Smooth muscle cell (in vitro differentiated cells): Measurements from ENCODE around the gene RGS7. TPM values are rescaled to one million over a fixed set of nuclear protein-coding genes. Genes with fewer than 3 reads are reported as not detected.

Experiments used
- DNase-seq: peaks from one replicate; lab custom pipeline; 2025; ENCODE audit not compliant: unreplicated experiment; lab: John Stamatoyannopoulos, UW
- H2AFZ ChIP-seq: fragments of 200-600 bp; sonication (generic); 2 replicates; pipeline ENCODE4 v1.6.0; 2016; ENCODE audit warnings: antibody characterized with exemption, low read depth, mild to moderate bottlenecking
- H3F3A ChIP-seq: fragments of 200-600 bp; sonication (generic); 2 replicates; pipeline ENCODE4 v1.6.0; 2017; ENCODE audit warnings: antibody characterized with exemption, low read depth
- H3K27ac ChIP-seq: fragments of 200-600 bp; sonication (generic); 2 replicates; pipeline ENCODE4 v1.5.1; 2016; ENCODE audit warnings: low read depth, mild to moderate bottlenecking
- H3K27me3 ChIP-seq: fragments of 200-600 bp; sonication (generic); 2 replicates; pipeline ENCODE4 v1.6.1; 2016; ENCODE audit warnings: low read depth, mild to moderate bottlenecking
- H3K36me3 ChIP-seq: fragments of 200-600 bp; sonication (generic); 2 replicates; pipeline ENCODE4 v1.5.1; 2016; ENCODE audit warnings: low read depth
- H3K4me1 ChIP-seq: fragments of 200-600 bp; sonication (generic); 2 replicates; pipeline ENCODE4 v1.5.1; 2016; ENCODE audit warnings: low read depth
- H3K4me2 ChIP-seq: fragments of 200-600 bp; sonication (generic); 2 replicates; pipeline ENCODE4 v1.6.0; 2016; ENCODE audit warnings: mild to moderate bottlenecking
- H3K4me3 ChIP-seq: fragments of 200-600 bp; sonication (generic); 2 replicates; pipeline ENCODE4 v1.5.1; 2016; ENCODE audit warnings: mild to moderate bottlenecking
- H3K79me2 ChIP-seq: fragments of 200-600 bp; sonication (generic); 2 replicates; pipeline ENCODE4 v1.6.0; 2016; ENCODE audit warnings: low read depth, mild to moderate bottlenecking
- H3K9ac ChIP-seq: fragments of 200-600 bp; sonication (generic); 2 replicates; pipeline ENCODE4 v1.6.0; 2016; ENCODE audit warnings: low read depth
- H3K9me3 ChIP-seq: fragments of 200-600 bp; sonication (generic); replicated peaks from 2 replicates; pipeline ENCODE4 v1.5.1; 2016; ENCODE audit warnings: low read depth
- H4K20me1 ChIP-seq: fragments of 200-600 bp; sonication (generic); 2 replicates; pipeline ENCODE4 v1.6.0; 2016; ENCODE audit warnings: low read depth
- CTCF ChIP-seq: fragments of 200-600 bp; sonication (generic); IDR thresholded peaks from 2 replicates; pipeline ENCODE4 v1.5.1; 2017; ENCODE audit warnings: borderline replicate concordance, mild to moderate bottlenecking, antibody characterized with exemption; ENCODE audit not compliant: insufficient read depth, poor library complexity, severe bottlenecking
- WGBS: methylation state at CpG from one replicate; pipeline ENCODE4 v1.1.7; 2016; ENCODE audit warnings: low lambda C conversion rate; 5-methylcytosine and 5-hydroxymethylcytosine counted together
- polyA plus RNA-seq: library from polyadenylated mRNA; unstranded; fragments of >200 nt; fragmentation: Nextera tagmentation; extraction: Ambion mirVana; gene quantifications from 2 replicates; pipeline ENCODE4 v1.2.1, GENCODE V29; 2016
- total RNA-seq: library from RNA; depleted of rRNA; stranded (reverse); fragments of >200 nt; gene quantifications from 2 replicates; pipeline ENCODE4 v1.2.3, GENCODE V29; 2014

RGS7 gene
- total and polyA plus RNA-seq, 2 experiments from 2014 or later: 0.16 TPM; not detected in 1

- WGBS: 86% methylated on average over 3 of the region's 3 CpGs
- H3K4me3 ChIP-seq: no peak overlapping the region
- no peak overlapping the region for H3K9ac ChIP-seq
- DNase-seq: no peak
- H4K20me1 ChIP-seq: no peaks in the 10 kb centered on the region
- H3K4me1 ChIP-seq: no peaks in the 10 kb centered on the region
- H3K27ac ChIP-seq: no peak overlapping the region
- H2AFZ ChIP-seq: no peak overlapping the region
- peaks cover 4% of the 10 kb centered on the region for H3K27me3 ChIP-seq
- H3K4me2 ChIP-seq: no peak overlapping the region
- TF ChIP-seq CTCF: no peak
- H3K9me3 ChIP-seq: no peaks in the 10 kb centered on the region
- no peaks in the 10 kb centered on the region for H3K79me2 ChIP-seq
- no peaks in the 10 kb centered on the region for H3K36me3 ChIP-seq
- H3F3A ChIP-seq: no peaks in the 10 kb centered on the region
Observed at GRCh38 chr1:241331328-241332036, 25.5 kb downstream of the RGS7 start.

GRCh38 chr1:241330619-241331327 lies 26.2 kb downstream of the RGS7 start:
- no peak for DNase-seq
- TF ChIP-seq CTCF: no peak
- no peak overlapping the region for H3K4me3 ChIP-seq
- H3K9me3 ChIP-seq: no peaks in the 10 kb centered on the region
- H3K79me2 ChIP-seq: no peaks in the 10 kb centered on the region
- no peaks in the 10 kb centered on the region for H4K20me1 ChIP-seq
- no peaks in the 10 kb centered on the region for H3K4me1 ChIP-seq
- no peak overlapping the region for H3K9ac ChIP-seq
- H3F3A ChIP-seq: no peaks in the 10 kb centered on the region
- H3K27me3 ChIP-seq: peaks cover 3% of the 10 kb centered on the region
- WGBS: 78% methylated on average over 1 of the region's 1 CpG
- H3K36me3 ChIP-seq: no peaks in the 10 kb centered on the region
- no peak overlapping the region for H3K27ac ChIP-seq
- H3K4me2 ChIP-seq: no peak overlapping the region
- H2AFZ ChIP-seq: no peak overlapping the region

GRCh38 chr1:241325456-241325855 lies 31.5 kb downstream of the RGS7 start:
- DNase-seq: no peak

More at GRCh38 chr1:241325456-241325855, 31.5 kb downstream of the RGS7 start:
- Histone ChIP-seq H3K27ac (no peak overlapping the region), H3K4me1 (no peaks in the 10 kb centered on the region), H3K27me3 (no peaks in the 10 kb centered on the region), H3K9me3 (no peaks in the 10 kb centered on the region), H3K36me3 (no peaks in the 10 kb centered on the region), H3K4me2 (no peak overlapping the region), H3K9ac (no peak overlapping the region), H2AFZ (no peak overlapping the region), H3F3A (no peaks in the 10 kb centered on the region), H3K79me2 (no peaks in the 10 kb centered on the region), H4K20me1 (no peaks in the 10 kb centered on the region), H3K4me3 (no peak overlapping the region)
- WGBS: 59% methylated on average over 2 of the region's 2 CpGs
- TF ChIP-seq CTCF: no peak
